Heart left ventricle (tissue), 16 donors: ENCODE data around the gene UROC1. TPM values are rescaled to one million over a fixed set of nuclear protein-coding genes. Genes with fewer than 3 reads are reported as not detected.

Experiments used
- ATAC-seq, 4 donors: fragments of 200-7000 bp; cut with Tn5 transposase; one replicate each; pipeline ENCODE4 v1.9.1; 2020 to 2022; ENCODE audit warnings: moderate library complexity in 4 of 4, mild to moderate bottlenecking in 3 of 4, moderate number of reproducible peaks in 1 of 4
- DNase-seq, 5 donors: peaks; one replicate each; pipeline ENCODE4 v3.0.0-alpha.2; 2020
- H3K27ac ChIP-seq, 12 donors: fragments of 200-600 bp; sonication (generic) in 4 of 12; one replicate each; pipeline versions ENCODE4 v1.5.0 to v1.8.0; 2016 to 2022; ENCODE audit warnings: mild to moderate bottlenecking in 2 of 12
- H3K27me3 ChIP-seq, 9 donors: fragments of 200-600 bp; sonication (generic) in 2 of 9; one replicate each; pipeline versions ENCODE4 v1.5.1 to v1.8.0; 2016 to 2022; ENCODE audit warnings: mild to moderate bottlenecking in 3 of 9
- H3K36me3 ChIP-seq, 9 donors: fragments of 200-600 bp; sonication (generic) in 2 of 9; one replicate each; pipeline versions ENCODE4 v1.5.0 to v1.8.0; 2018 to 2022; ENCODE audit warnings: mild to moderate bottlenecking in 2 of 9
- H3K4me1 ChIP-seq, 12 donors: fragments of 200-600 bp; sonication (generic) in 4 of 12; one replicate each; pipeline versions ENCODE4 v1.5.0 to v1.8.0; 2016 to 2022; ENCODE audit warnings: mild to moderate bottlenecking in 3 of 12
- H3K4me3 ChIP-seq, 12 donors: fragments of 200-600 bp; sonication (generic) in 4 of 12; one replicate each; pipeline versions ENCODE4 v1.5.0 to v1.8.0; 2017 to 2022; ENCODE audit warnings: mild to moderate bottlenecking in 9 of 12, moderate library complexity in 4 of 12
- H3K9me3 ChIP-seq, 12 donors: fragments of 200-600 bp; sonication (generic) in 4 of 12; one replicate each; pipeline versions ENCODE4 v1.5.0 to v1.8.0; 2016 to 2022; ENCODE audit warnings: mild to moderate bottlenecking in 1 of 12
- CTCF ChIP-seq, 12 donors: fragments of 200-600 bp; sonication (generic) in 4 of 12; IDR thresholded peaks; one replicate each; pipeline versions ENCODE4 v1.5.0 to v1.8.0; 2018 to 2022; ENCODE audit warnings: antibody characterized with exemption in 12 of 12, mild to moderate bottlenecking in 5 of 12
- POLR2A ChIP-seq, 2 donors: fragments of 450-650 bp; IDR thresholded peaks; one replicate each; pipeline ENCODE4 v1.6.1; 2017; ENCODE audit warnings: antibody characterized with exemption in 2 of 2, mild to moderate bottlenecking in 2 of 2, moderate library complexity in 2 of 2
- WGBS, 4 donors: extraction: QIAGEN DNeasy Blood & Tissue Kit in 2 of 4; methylation state at CpG; one replicate each; pipeline versions ENCODE4 v1.1.5 to v1.1.7; 2013 to 2018; 5-methylcytosine and 5-hydroxymethylcytosine counted together
- intact Hi-C, 10 donors: fragments of 100-400 bp; cut with DNase I; formaldehyde crosslinking; loops; one replicate each; pipeline versions ENCODE4 v1.11.1 to v1.14.2; 2022
- polyA plus RNA-seq, 2 donors: library from polyadenylated mRNA; stranded (reverse); fragments of 200-250 nt; gene quantifications; one replicate each; pipeline ENCODE4 v1.2.3, GENCODE V29; 2013
- total RNA-seq, 9 donors: library from RNA; depleted of rRNA in 2 of 9; stranded (reverse); fragments of >200 nt in 2 of 9; fragmentation: NEBNext Ultra II Directional in 3 of 9; extraction: Animal tissue kit (Norgen Biotek cat#: 25700) in 3 of 9; gene quantifications; one replicate each; pipeline versions ENCODE4 v1.1.0 to v1.2.4, GENCODE V29; 2016 to 2023
- donor health status: ischemic (EF 13 %, LVEDD 7.1; RV severe dilation, severe dysfunction).
- donor health status: healthy with polysubstance abuse.
- donor health status: DM: no; HTN: yes; CAD: no.
- donor health status: DM: no; HTN: no; CAD: no.
- donor health status: ischemic (EF 25% LVEDD 6.9; RV normal size, moderate dysfunction).
- donor health status: ischemic (EF 25% LVEDD 5.7; RV mildly dilated, moderate dysfunction).
- donor health status: healthy.
- donor health status: DM: yes; HTN: yes; CAD: no.
- donor health status: ischemic (EF 35%, LVEDD 5.7; RV mildly dilated, moderate dysfunction).
- donor health status: nonischemic (EF 11% LVEDD 7.7; RV severe dilation, severe dysfunction).
- donor health status: DM: yes; HTN: yes; CAD: no.
- donor health status: PGD.
- donor health status: ischemic (EF 29% LVEDD 5.4; RV normal size, mild dysfunction).
- donor health status: nonischemic (EF 23%, LVEDD 6.1; RV moderate dilation, normal function).

Gene UROC1
- total and polyA plus RNA-seq, 11 donors: not detected

- Histone ChIP-seq H3K36me3 (no peaks in the 10 kb centered on the region), H3K27ac (peak overlapping the region in 1 of 12 donors; percentile 61), H3K4me3 (no peak overlapping the region), H3K4me1 (peaks cover 0 to 22% (median 0%) of the 10 kb centered on the region in 12 donors), H3K27me3 (peaks cover 0 to 42% (median 15%) of the 10 kb centered on the region in 9 donors), H3K9me3 (no peaks in the 10 kb centered on the region)
- ATAC-seq (no peak), DNase-seq (peak in 4 of 5 donors; percentile 3 to 48 (median 14))
- WGBS, 4 donors: 64 to 73% (median 71%) methylated on average over 20 to 24 of the region's 24 CpGs
- TF ChIP-seq POLR2A (IDR thresholded peaks at IDR 0.05): no peak
- TF ChIP-seq CTCF (IDR thresholded peaks at IDR 0.05): no peak
- intact Hi-C loops: no loop called here
Measured at GRCh38 chr3:126540951-126541627, 23.5 kb upstream of the UROC1 start.

- TF ChIP-seq CTCF (IDR thresholded peaks at IDR 0.05) (no peak), POLR2A (IDR thresholded peaks at IDR 0.05) (no peak)
- H3K9me3 ChIP-seq: no peaks in the 10 kb centered on the region
- DNase-seq (peak in 4 of 5 donors; percentile 24 to 65 (median 32)), ATAC-seq (peak in 3 of 4 donors; percentile 35 to 75 (median 73))
- WGBS, 4 donors: 25 to 36% (median 32%) methylated on average over 9 of the region's 9 CpGs
- H3K27ac ChIP-seq: peak overlapping the region in 1 of 12 donors; percentile 61
- peaks cover 0 to 22% (median 0%) of the 10 kb centered on the region in 12 donors for H3K4me1 ChIP-seq
- intact Hi-C loops: no loop called here
- H3K27me3 ChIP-seq: peaks cover 0 to 46% (median 15%) of the 10 kb centered on the region in 9 donors
- H3K36me3 ChIP-seq: no peaks in the 10 kb centered on the region
- H3K4me3 ChIP-seq: no peak overlapping the region
Measured at GRCh38 chr3:126540342-126540849, 22.8 kb upstream of the UROC1 start.

- intact Hi-C loops: no loop called here
- no peaks in the 10 kb centered on the region for H3K9me3 ChIP-seq
- DNase-seq (peak in 4 of 5 donors; percentile 7 to 42 (median 15)), ATAC-seq (no peak)
- H3K4me1 ChIP-seq: peaks cover 0 to 22% (median 0%) of the 10 kb centered on the region in 12 donors
- WGBS, 4 donors: 90 to 95% (median 93%) methylated on average over 10 of the region's 10 CpGs
- peak overlapping the region in 1 of 12 donors; percentile 61 for H3K27ac ChIP-seq
- TF ChIP-seq CTCF (IDR thresholded peaks at IDR 0.05) (no peak), POLR2A (IDR thresholded peaks at IDR 0.05) (no peak)
- peaks cover 0 to 49% (median 15%) of the 10 kb centered on the region in 9 donors for H3K27me3 ChIP-seq
- H3K4me3 ChIP-seq: no peak overlapping the region
- no peaks in the 10 kb centered on the region for H3K36me3 ChIP-seq
Measured at GRCh38 chr3:126539558-126540250, 22.1 kb upstream of the UROC1 start.

- H3K36me3 ChIP-seq: no peaks in the 10 kb centered on the region
- ATAC-seq (no peak), DNase-seq (no peak)
- intact Hi-C loops: no loop called here
- H3K9me3 ChIP-seq: no peaks in the 10 kb centered on the region
- H3K27me3 ChIP-seq: peaks cover 0 to 49% (median 15%) of the 10 kb centered on the region in 9 donors
- TF ChIP-seq POLR2A (IDR thresholded peaks at IDR 0.05): no peak
- TF ChIP-seq CTCF (IDR thresholded peaks at IDR 0.05): no peak
- peaks cover 0 to 22% (median 0%) of the 10 kb centered on the region in 12 donors for H3K4me1 ChIP-seq
- no peak overlapping the region for H3K4me3 ChIP-seq
- H3K27ac ChIP-seq: no peak overlapping the region
- WGBS, 4 donors: 50 to 65% (median 55%) methylated on average over 5 of the region's 5 CpGs
Measured at GRCh38 chr3:126538966-126539365, 21.4 kb upstream of the UROC1 start.
